GM12891 (cell line): ENCODE data around the gene GDPD1.

Source experiments
- POLR2A ChIP-seq: IDR thresholded peaks from 2 replicates; pipeline ENCODE4 v1.6.1; 2011; ENCODE audit warnings: low read depth, low read length, control low read depth
- POLR2AphosphoS5 ChIP-seq: IDR thresholded peaks from 2 replicates; pipeline ENCODE4 v1.6.1; 2011; ENCODE audit warnings: low read depth, low read length, control low read depth

DNA sequence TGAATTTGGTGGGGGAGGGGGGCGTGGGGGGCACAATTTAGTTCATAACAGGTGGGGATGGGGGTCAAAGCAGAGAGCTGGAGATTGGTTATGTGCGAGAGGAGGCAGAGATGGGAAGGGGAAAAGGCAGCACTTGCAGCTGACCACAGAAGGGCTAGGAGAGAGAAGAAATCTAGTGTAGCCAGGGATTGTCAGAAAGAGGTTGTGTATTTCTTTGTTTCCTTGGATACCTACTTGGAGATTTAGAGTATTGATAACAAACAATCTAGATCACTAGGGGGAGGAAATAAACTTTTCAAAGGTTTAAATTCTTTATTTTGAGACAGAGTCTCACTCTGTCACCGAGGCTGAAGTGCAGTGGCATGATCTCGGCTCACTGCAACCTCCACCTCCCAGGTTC lies 64.0 kb downstream of the GDPD1 start:
- TF ChIP-seq POLR2A (no peak), POLR2AphosphoS5 (no peak)
